Neutrophil (primary cell): ENCODE measurements around the gene MMADHC.
A peak's percentile ranks its signal among the peaks of the same experiment; 100 is the strongest.

Source experiments
- H3K27ac ChIP-seq: fragments of 200-600 bp; sonication (generic); 2 replicates; pipeline ENCODE4 v1.5.1; 2016; ENCODE audit warnings: mild to moderate bottlenecking, moderate library complexity
- H3K27me3 ChIP-seq: fragments of 200-600 bp; sonication (generic); 2 replicates; pipeline ENCODE4 v1.6.0; 2016; ENCODE audit warnings: mild to moderate bottlenecking
- H3K36me3 ChIP-seq: fragments of 200-600 bp; sonication (generic); 2 replicates; pipeline ENCODE4 v1.5.1; 2017
- H3K4me1 ChIP-seq, 2 experiments: fragments of 200-600 bp in 1 of 2; sonication (generic) in 1 of 2; 1 replicate in 1 of 2; 2 replicates in 1 of 2; pipeline versions ENCODE4 v1.5.1 to v1.6.1; 2013 to 2016; ENCODE audit warnings: low read depth in 1 of 2, low read length in 1 of 2, mild to moderate bottlenecking in 1 of 2, moderate library complexity in 1 of 2; ENCODE audit not compliant: control insufficient read depth in 1 of 2, insufficient read depth in 1 of 2
- H3K4me3 ChIP-seq, 2 experiments: fragments of 200-600 bp in 1 of 2; sonication (generic) in 1 of 2; 1 replicate in 1 of 2; 2 replicates in 1 of 2; pipeline ENCODE4 v1.5.1; 2013 to 2016; ENCODE audit warnings: low read depth in 1 of 2, low read length in 1 of 2, mild to moderate bottlenecking in 1 of 2, moderate library complexity in 1 of 2
- H3K9me3 ChIP-seq: fragments of 200-600 bp; sonication (generic); 2 replicates; pipeline ENCODE4 v1.5.1; 2016
- TF ChIP-seq, protein P1 (sequence below): fragments of 200-600 bp; sonication (generic); IDR thresholded peaks from 2 replicates; pipeline ENCODE4 v1.5.1; 2016; ENCODE audit warnings: antibody characterized with exemption

Gene MMADHC

DNA sequence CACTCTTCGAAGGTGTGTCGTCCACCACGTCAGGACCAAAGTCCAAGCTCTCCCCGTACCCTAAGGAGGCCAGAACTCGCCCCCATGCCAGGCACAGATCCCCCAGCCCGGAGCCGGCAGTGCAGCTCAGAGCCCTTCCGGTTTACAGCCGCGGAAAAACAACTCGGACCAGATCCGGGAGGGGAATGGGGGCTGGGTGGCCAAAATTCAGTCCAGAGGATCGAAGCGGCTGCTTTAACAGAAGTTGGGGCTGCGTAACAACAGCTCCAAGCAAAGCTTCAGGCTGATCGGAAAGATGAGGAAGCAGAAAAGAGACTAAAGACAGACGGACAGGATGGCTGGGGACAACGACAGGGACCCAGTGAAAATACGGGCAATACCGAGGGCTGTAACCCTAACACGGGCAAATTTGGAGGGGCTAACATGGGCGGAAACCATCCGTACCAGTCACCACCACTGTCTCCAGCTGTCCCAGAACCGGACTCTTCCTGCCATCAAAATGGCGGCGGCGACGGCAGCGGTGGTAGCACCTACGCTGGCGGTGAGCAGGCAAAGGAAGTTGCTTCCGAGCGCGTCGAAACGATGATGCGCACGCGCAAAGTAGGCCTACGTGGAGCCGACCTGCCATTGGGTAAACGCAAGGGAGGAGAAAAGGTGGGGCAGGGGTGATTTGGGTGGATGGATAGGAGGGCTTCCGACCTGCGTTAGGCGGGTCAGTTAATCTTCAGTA, at the start of gene MMADHC:
TSS of gene MMADHC (minus strand) at position 556 of the 730 bp plus-strand sequence. CDS start 678 bp downstream, outside the sequence.
- Histone ChIP-seq H3K27ac (peak within 1 kb of the TSS; percentile 97), H3K27me3 (peaks cover 24% of the 10 kb centered on the region), H3K36me3 (peaks cover 18% of the 10 kb centered on the region), H3K4me1 (peaks cover 37 to 45% of the 10 kb centered on the region in 2 experiments), H3K9me3 (no peaks in the 10 kb centered on the region), H3K4me3 (peak within 1 kb of the TSS; percentile 65 to 82)
- TF ChIP-seq, protein P1, sequence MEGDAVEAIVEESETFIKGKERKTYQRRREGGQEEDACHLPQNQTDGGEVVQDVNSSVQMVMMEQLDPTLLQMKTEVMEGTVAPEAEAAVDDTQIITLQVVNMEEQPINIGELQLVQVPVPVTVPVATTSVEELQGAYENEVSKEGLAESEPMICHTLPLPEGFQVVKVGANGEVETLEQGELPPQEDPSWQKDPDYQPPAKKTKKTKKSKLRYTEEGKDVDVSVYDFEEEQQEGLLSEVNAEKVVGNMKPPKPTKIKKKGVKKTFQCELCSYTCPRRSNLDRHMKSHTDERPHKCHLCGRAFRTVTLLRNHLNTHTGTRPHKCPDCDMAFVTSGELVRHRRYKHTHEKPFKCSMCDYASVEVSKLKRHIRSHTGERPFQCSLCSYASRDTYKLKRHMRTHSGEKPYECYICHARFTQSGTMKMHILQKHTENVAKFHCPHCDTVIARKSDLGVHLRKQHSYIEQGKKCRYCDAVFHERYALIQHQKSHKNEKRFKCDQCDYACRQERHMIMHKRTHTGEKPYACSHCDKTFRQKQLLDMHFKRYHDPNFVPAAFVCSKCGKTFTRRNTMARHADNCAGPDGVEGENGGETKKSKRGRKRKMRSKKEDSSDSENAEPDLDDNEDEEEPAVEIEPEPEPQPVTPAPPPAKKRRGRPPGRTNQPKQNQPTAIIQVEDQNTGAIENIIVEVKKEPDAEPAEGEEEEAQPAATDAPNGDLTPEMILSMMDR, result peak; percentile 20

- Histone ChIP-seq H3K27me3 (no peaks in the 10 kb centered on the region), H3K9me3 (no peaks in the 10 kb centered on the region), H3K27ac (no peak overlapping the region), H3K4me1 (no peaks in the 10 kb centered on the region), H3K4me3 (no peak overlapping the region), H3K36me3 (no peaks in the 10 kb centered on the region)
- TF ChIP-seq, protein P1, result no peak
Observed at GRCh38 chr2:149634103-149634502, 46.5 kb upstream of the MMADHC start.

GRCh38 chr2:149630445-149630844, 42.9 kb upstream of the MMADHC start:
- H3K27me3 ChIP-seq, result no peaks in the 10 kb centered on the region

DNA sequence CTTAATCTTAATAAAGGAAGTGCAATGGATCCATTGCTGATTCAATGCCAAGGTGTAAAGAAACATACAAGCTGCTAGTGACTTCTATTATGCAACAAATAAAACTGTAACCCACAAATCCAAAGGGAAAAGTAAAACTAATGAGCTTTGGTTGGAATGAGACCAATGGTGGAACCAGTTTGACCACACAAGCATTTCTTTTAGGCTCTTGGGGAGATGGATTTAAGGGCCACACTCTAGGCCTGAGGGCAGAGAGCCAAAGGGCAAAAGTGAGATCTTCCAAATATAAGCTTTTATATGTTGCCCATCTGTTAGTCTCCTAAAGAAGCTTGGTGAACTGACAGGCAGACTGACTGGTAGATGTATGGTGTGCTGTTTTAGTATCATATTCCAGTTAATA, 41.5 kb upstream of the MMADHC start:
- Histone ChIP-seq H3K27me3 (no peaks in the 10 kb centered on the region), H3K36me3 (no peaks in the 10 kb centered on the region), H3K9me3 (no peaks in the 10 kb centered on the region), H3K27ac (no peak overlapping the region), H3K4me3 (no peak overlapping the region), H3K4me1 (no peaks in the 10 kb centered on the region)
- TF ChIP-seq, protein P1, result no peak

More at GRCh38 chr2:149630445-149630844, 42.9 kb upstream of the MMADHC start:
- H3K4me1 ChIP-seq, result no peaks in the 10 kb centered on the region
- no peak overlapping the region for H3K4me3 ChIP-seq
- H3K27ac ChIP-seq, result no peak overlapping the region
- H3K9me3 ChIP-seq, result no peaks in the 10 kb centered on the region
- TF ChIP-seq, protein P1, result no peak
- H3K36me3 ChIP-seq, result no peaks in the 10 kb centered on the region

- Histone ChIP-seq H3K27me3 (no peaks in the 10 kb centered on the region), H3K4me1 (no peaks in the 10 kb centered on the region), H3K4me3 (no peak overlapping the region), H3K9me3 (no peaks in the 10 kb centered on the region), H3K27ac (no peak overlapping the region), H3K36me3 (no peaks in the 10 kb centered on the region)
- TF ChIP-seq, protein P1, result no peak
Observed at GRCh38 chr2:149627111-149627801, 39.7 kb upstream of the MMADHC start.
